GM19467 (cell line): ENCODE results near the gene PLEKHG4B.
"Not testable (repeated sequence)": the region's sequence is repeated elsewhere in the genome, so short reads cannot be mapped to it uniquely, and the experiment has no call there.

Experiments used
- ATAC-seq: cut with Tn5 transposase; IDR thresholded peaks from one replicate; pipeline ENCODE4 v1.9.1; 2021; ENCODE audit warnings: mild to moderate bottlenecking, moderate library complexity; ENCODE audit not compliant: unreplicated experiment

Gene PLEKHG4B

GRCh38 chr5:154826-155225, 62.9 kb downstream of the PLEKHG4B start:
- no peak for ATAC-seq

- ATAC-seq, result no peak
These were observed 63.9 kb downstream of the PLEKHG4B start for GRCh38 chr5:155651-156410.

- no peak for ATAC-seq
These were observed 64.6 kb downstream of the PLEKHG4B start for GRCh38 chr5:156411-157072.

- no peak for ATAC-seq
These were observed 65.3 kb downstream of the PLEKHG4B start for GRCh38 chr5:157126-157715.

GRCh38 chr5:157801-158200, 65.8 kb downstream of the PLEKHG4B start:
- ATAC-seq, result no peak

- ATAC-seq, result no peak
These were observed 67.0 kb downstream of the PLEKHG4B start for GRCh38 chr5:158807-159447.

GRCh38 chr5:159448-160172, 67.6 kb downstream of the PLEKHG4B start:
- no peak for ATAC-seq

- ATAC-seq, result no peak
These were observed 68.2 kb downstream of the PLEKHG4B start for GRCh38 chr5:160173-160510.

- no peak for ATAC-seq
These were observed 69.2 kb downstream of the PLEKHG4B start for GRCh38 chr5:160921-161802.

- no peak for ATAC-seq
These were observed 69.8 kb downstream of the PLEKHG4B start for GRCh38 chr5:161803-162110.

- no peak for ATAC-seq
These were observed 70.2 kb downstream of the PLEKHG4B start for GRCh38 chr5:162190-162564.

GRCh38 chr5:162565-163337, 70.8 kb downstream of the PLEKHG4B start:
- ATAC-seq, result no peak

GRCh38 chr5:163338-163620, 71.3 kb downstream of the PLEKHG4B start:
- no peak for ATAC-seq

GRCh38 chr5:163841-164240, 71.9 kb downstream of the PLEKHG4B start:
- ATAC-seq, result no peak

GRCh38 chr5:164244-164643, 72.3 kb downstream of the PLEKHG4B start:
- no peak for ATAC-seq

GRCh38 chr5:164783-165182, 72.8 kb downstream of the PLEKHG4B start:
- ATAC-seq, result not testable (repeated sequence)

GRCh38 chr5:166441-167372, 74.7 kb downstream of the PLEKHG4B start:
- ATAC-seq, result no peak

GRCh38 chr5:167511-167910, 75.5 kb downstream of the PLEKHG4B start:
- no peak for ATAC-seq
